Measurements from ENCODE around the gene PHLPP2. TPM values are rescaled to one million over a fixed set of nuclear protein-coding genes. Genes with fewer than 3 reads are reported as not detected.

PHLPP2 gene
- total and polyA plus RNA-seq, 2 experiments from 2014 or later: 1.7 to 6.7 TPM

- H3K9me3 ChIP-seq (ENCODE audit: low read depth): no peaks in the 10 kb centered on the region
- H3K4me1 ChIP-seq (ENCODE audit: low read depth): no peaks in the 10 kb centered on the region
- peak; percentile 70 for TF ChIP-seq CTCF (IDR thresholded peaks at IDR 0.05; ENCODE audit: low read depth, low read length)
- H3K27me3 ChIP-seq: no peaks in the 10 kb centered on the region
- H3K4me3 ChIP-seq: no peak overlapping the region
- DNase-seq (ENCODE audit: low read depth in 1 of 2, low spot score in 1 of 2): peak; percentile 17 to 68
- H3K27ac ChIP-seq: no peak overlapping the region
- peaks cover 5% of the 10 kb centered on the region for H3K36me3 ChIP-seq
Measured at GRCh38 chr16:71645450-71645849, 79.1 kb downstream of the PHLPP2 start.

GRCh38 chr16:71637398-71637797, 87.1 kb downstream of the PHLPP2 start:
- peak overlapping the region; percentile 24 for H3K27ac ChIP-seq
- no peak for TF ChIP-seq CTCF (IDR thresholded peaks at IDR 0.05; ENCODE audit: low read depth, low read length)
- H3K36me3 ChIP-seq: no peaks in the 10 kb centered on the region
- H3K4me3 ChIP-seq: no peak overlapping the region
- H3K27me3 ChIP-seq: no peaks in the 10 kb centered on the region
- H3K9me3 ChIP-seq (ENCODE audit: low read depth): no peaks in the 10 kb centered on the region
- DNase-seq (ENCODE audit: low read depth in 1 of 2, low spot score in 1 of 2): peak; percentile 26 to 95
- H3K4me1 ChIP-seq (ENCODE audit: low read depth): no peaks in the 10 kb centered on the region

- H3K27me3 ChIP-seq: no peaks in the 10 kb centered on the region
- H3K4me3 ChIP-seq: no peak overlapping the region
- no peak for TF ChIP-seq CTCF (IDR thresholded peaks at IDR 0.05; ENCODE audit: low read depth, low read length)
- DNase-seq (ENCODE audit: low read depth in 1 of 2, low spot score in 1 of 2): no peak
- no peak overlapping the region for H3K27ac ChIP-seq
- no peaks in the 10 kb centered on the region for H3K9me3 ChIP-seq (ENCODE audit: low read depth)
- H3K36me3 ChIP-seq: no peaks in the 10 kb centered on the region
- H3K4me1 ChIP-seq (ENCODE audit: low read depth): no peaks in the 10 kb centered on the region
Measured at GRCh38 chr16:71635632-71636031, 88.9 kb downstream of the PHLPP2 start.

- Histone ChIP-seq H3K4me3 (no peak overlapping the region), H3K4me1 (ENCODE audit: low read depth) (no peaks in the 10 kb centered on the region), H3K27ac (no peak overlapping the region), H3K27me3 (peaks cover 15% of the 10 kb centered on the region), H3K9me3 (ENCODE audit: low read depth) (no peaks in the 10 kb centered on the region), H3K36me3 (no peaks in the 10 kb centered on the region)
- no peak for TF ChIP-seq CTCF (IDR thresholded peaks at IDR 0.05; ENCODE audit: low read depth, low read length)
- DNase-seq (ENCODE audit: low read depth in 1 of 2, low spot score in 1 of 2): peak in 1 of 2 donors; percentile 61
Measured at GRCh38 chr16:71631776-71632175, 92.7 kb downstream of the PHLPP2 start.

- Histone ChIP-seq H3K27me3 (peaks cover 25% of the 10 kb centered on the region), H3K36me3 (no peaks in the 10 kb centered on the region), H3K27ac (no peak overlapping the region), H3K9me3 (ENCODE audit: low read depth) (no peaks in the 10 kb centered on the region), H3K4me3 (no peak overlapping the region), H3K4me1 (ENCODE audit: low read depth) (no peaks in the 10 kb centered on the region)
- no peak for DNase-seq (ENCODE audit: low read depth in 1 of 2, low spot score in 1 of 2)
- TF ChIP-seq CTCF (IDR thresholded peaks at IDR 0.05; ENCODE audit: low read depth, low read length): no peak
Measured at GRCh38 chr16:71630808-71631207, 93.7 kb downstream of the PHLPP2 start.
